HG02852 (cell line): ENCODE data around the gene RPS6KA2.
"Not testable (repeated sequence)": the region's sequence is repeated elsewhere in the genome, so short reads cannot be mapped to it uniquely, and the experiment has no call there.

Experiments
- ATAC-seq: cut with Tn5 transposase; IDR thresholded peaks from one replicate; pipeline ENCODE4 v1.9.1; 2021; ENCODE audit warnings: mild to moderate bottlenecking, moderate library complexity; ENCODE audit not compliant: unreplicated experiment

RPS6KA2 gene

DNA sequence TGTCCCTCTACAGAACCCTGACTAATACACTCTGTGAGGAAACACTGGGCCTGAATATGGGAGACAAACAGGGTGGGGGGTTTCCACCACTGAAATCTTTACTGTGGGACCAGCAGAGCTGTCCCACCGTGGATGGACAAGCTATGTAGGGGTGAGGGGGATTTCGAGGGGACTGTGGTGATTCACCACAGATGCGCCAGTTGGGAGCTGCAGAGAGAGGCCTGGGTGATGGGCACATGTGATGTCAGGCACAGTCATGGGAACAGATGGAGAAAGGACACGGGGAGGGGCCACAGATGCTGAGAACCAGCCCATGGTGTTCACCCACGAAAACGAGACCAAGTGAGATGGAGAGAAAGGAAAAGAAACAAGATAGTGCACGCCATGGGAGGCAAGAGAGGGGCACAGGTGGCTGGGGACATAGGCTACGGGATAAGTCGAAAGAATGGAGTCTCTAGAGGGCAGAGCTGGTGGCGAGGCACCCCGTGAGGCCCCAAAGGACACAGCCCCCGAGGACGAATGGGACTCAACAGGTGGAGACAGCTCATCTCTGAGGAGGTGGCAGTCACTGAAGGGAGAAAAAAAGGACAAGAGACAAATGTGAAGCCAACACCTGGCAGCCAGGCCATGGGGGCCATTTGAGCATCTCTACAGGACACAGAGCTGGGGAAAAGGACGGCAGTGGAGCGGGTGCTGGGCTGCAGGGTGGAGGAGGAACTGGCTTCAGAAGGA, 30.1 kb downstream of the RPS6KA2 start:
- ATAC-seq: no peak

GRCh38 chr6:166595949-166596348, 31.1 kb downstream of the RPS6KA2 start:
- no peak for ATAC-seq

DNA sequence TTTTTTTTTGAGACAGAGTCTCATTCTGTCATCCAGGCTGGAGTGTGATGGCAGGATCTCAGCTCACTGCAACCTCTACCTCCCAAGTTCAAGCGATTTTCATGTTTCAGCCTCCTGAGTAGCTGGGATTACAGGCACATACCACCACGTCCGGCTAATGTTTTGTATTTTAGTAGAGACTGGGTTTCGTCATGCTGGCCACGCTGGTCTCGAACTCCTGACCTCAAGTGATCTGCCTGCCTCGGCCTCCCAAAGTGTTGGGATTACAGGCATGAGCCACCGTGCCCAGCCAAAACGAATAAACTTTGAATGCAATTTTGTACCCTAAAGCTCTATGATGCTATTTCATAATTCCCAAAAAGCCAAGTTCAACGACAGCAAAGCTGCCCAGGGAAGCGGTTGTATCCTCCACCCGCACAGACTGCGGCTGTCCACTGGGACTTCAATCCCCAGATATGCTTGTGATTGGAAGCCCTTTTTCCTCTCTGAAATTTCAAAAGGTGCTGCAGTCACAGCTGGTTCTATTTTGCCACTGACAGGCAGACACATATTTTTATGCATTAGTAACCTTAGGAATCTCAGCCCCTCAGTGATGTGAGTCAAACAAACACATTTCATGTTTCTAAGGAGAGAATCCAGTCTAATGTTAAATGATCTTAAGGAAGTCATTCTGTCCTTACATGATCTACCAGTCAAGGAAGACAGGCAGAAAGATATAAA, 31.8 kb downstream of the RPS6KA2 start:
- ATAC-seq: no peak

GRCh38 chr6:166592821-166593220, 34.2 kb downstream of the RPS6KA2 start:
- ATAC-seq: no peak

DNA sequence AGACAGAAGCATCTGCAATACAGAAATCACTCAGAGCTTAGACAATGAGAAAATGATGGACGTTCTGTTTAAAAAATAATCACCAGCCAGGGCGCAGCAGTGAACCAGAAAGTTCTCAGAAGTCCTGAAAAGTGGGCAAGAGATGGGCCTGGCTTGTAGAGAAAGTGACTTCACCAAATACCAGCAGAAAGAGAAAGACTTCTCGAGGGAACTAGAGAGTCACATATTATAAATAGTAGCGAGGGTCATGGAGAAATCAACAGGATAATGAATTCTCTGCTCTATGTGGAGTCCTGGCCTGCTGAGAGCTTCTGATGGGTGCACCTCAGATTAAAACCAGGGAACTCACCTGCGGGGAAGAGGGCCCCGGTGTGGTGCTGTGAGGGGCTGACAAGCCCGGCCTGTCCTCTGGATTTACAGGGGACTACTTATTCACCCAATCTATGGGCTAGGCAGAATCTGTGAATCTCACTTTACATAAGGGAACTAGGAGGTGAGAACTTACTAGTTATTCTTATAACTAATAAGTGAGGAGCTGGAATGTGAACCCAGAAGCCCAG, 35.0 kb downstream of the RPS6KA2 start:
- ATAC-seq: no peak

DNA sequence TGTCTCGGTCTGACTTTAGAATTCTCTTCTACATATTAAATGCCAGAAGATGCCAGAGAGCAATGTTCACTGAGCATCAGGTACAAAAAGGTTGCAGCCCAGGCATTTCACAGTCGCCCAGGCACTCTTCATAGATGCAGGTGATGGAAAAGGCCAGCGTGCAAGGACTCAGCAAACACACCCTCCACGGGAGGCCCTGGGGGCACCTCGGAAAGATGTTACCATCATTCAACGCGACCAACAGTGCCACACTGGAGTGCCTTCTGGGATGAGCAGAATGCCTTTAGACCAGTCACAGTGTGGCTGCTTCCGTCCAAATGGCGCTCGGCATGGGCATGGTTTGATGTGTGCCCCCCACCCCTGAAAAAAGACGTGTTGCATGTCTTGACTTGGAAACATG, 36.0 kb downstream of the RPS6KA2 start:
- ATAC-seq: no peak

GRCh38 chr6:166589786-166590574, 37.1 kb downstream of the RPS6KA2 start:
- ATAC-seq: no peak

- ATAC-seq: no peak
These were observed 37.7 kb downstream of the RPS6KA2 start for GRCh38 chr6:166589337-166589731.

- no peak for ATAC-seq
These were observed 38.2 kb downstream of the RPS6KA2 start for GRCh38 chr6:166588691-166589336.

DNA sequence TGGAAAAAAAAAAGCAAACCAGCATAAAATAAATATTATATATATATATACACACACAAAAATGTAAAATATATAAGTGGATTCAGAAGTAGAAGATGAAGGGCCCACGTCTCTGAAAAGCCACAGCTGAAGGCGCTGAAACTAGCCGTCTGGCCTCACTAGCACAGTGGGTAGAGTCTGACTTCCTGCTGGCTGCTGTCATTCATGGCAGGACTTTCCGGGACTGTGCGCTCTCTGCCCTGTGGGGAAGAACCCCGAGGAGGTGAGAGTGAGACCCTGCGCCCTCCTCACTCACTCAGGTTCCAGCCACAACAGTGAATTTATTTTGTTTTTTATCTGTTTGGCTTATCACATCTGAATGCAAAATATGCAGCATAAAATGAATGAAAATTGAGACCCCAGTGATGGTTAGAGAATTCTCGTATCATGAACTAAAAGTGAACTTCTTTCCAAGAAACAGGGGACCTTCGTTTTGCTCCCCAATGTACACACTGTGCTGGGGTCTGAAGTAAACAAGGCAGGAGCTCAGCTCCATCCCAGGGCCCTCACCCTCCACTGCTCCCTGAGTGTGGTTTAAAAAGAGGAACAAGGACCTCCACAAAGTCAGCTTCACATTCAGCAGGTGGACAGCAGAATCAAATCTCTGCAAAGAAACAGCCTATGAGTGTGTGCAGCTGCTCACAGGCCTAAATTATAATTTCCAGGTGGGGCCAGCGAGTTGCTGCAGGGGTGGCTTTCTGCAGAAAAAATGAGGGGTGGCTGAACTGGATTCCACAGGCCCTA, 39.2 kb downstream of the RPS6KA2 start:
- peak; percentile 90 for ATAC-seq

- peak; percentile 56 for ATAC-seq
These were observed 40.5 kb downstream of the RPS6KA2 start, which contains the start of gene RAMACL for GRCh38 chr6:166586424-166587156. TSS of gene RAMACL (minus strand) at chr6:166586678. CDS start at chr6:166586477, 201 bp downstream.

GRCh38 chr6:166584853-166585429, 42.1 kb downstream of the RPS6KA2 start:
- no peak for ATAC-seq

DNA sequence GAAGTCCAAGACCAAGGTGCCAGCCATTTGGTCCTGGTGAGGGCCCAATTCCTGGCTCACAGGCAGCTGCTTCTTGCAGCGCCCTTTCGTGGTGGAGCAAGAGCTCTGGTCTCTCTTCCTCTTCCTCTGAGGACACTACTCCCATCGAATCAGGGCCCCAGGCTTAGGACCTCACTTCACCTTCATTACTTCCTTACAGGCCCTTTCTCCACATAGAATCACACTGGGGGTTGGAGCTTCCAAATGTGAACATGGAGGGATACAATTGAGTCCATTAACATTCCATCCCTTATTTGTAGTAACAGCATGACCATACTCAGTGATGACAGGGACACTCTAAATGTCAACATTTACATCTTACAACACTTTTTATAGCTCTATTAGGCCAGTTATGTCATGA, 42.9 kb downstream of the RPS6KA2 start:
- ATAC-seq: no peak

DNA sequence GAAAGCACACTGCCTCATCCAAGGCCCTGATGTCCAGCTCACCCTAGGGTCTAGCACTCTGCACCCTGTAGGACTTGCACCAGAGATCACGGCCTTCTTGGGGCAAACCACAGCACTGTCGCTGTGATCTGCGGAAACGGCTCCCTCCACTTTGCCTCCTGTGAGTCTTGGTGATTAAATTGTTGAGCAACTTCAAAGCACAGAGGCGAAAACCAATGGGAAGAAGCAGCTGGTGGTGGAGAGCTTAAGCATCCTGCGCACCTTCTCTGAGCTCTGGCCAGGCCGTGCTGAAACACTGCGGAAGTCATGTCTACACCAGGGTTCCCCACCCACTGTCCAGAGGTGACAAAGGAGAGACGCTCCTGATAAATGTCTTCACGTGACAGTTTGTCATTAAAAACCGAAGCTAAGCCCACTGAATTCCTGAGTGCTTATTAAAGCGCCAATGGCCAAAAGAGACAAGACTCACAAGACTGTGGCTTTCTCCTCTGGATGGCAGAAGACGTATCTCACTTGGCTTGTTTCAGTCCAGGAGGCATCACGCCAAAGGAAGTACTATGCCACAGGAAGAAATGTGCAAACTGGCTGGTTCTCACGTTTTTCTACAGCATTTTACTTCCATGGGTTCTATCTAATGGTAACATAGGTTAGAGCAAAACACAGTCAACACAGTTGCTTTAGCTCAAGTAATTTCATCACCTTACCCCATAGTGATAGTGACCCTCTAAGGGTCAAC, 43.7 kb downstream of the RPS6KA2 start:
- no peak for ATAC-seq

DNA sequence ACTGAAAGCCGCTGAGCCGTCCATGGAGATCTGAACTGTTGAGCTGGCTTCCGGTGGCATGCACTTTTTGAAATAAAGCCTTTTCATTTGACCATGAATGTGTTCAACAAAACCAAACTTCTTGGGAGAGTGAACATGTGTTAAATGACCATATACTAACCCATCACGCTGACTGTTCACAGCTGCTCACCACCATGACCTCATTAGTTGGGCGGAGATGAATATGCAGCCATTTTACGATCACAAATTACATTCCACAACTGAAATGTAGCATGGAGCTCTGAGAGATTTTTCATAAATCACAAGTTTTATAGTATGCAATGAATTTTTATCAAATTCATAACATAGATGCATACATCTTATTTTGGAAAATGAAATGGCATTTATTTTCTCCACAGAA, 44.8 kb downstream of the RPS6KA2 start:
- no peak for ATAC-seq

DNA sequence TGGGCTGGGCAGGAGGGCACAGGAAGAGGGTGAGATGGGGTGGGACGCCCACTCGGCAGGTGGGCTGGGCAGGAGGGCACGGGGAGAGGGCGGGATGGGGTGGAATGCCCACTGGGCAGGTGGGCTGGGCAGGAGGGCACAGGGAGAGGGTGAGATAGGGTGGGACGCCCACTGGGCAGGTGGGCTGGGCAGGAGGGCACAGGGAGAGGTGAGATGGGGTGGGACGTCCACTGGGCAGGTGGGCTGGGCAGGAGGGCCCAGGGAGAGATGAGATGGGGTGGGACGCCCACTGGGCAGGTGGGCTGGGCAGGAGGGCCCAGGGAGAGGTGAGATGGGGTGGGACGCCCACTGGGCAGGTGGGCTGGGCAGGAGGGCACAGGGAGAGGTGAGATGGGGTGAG, 45.2 kb downstream of the RPS6KA2 start:
- not testable (repeated sequence) for ATAC-seq

GRCh38 chr6:166581091-166581511, 46.0 kb downstream of the RPS6KA2 start:
- ATAC-seq: no peak
